ENCODE data around the gene MALL. TPM values are rescaled to one million over a fixed set of nuclear protein-coding genes. Genes with fewer than 3 reads are reported as not detected.

MALL gene
- total RNA-seq, 6 experiments from 2014 or later = 23.7 to 40.9 (median 28.5) TPM

DNA sequence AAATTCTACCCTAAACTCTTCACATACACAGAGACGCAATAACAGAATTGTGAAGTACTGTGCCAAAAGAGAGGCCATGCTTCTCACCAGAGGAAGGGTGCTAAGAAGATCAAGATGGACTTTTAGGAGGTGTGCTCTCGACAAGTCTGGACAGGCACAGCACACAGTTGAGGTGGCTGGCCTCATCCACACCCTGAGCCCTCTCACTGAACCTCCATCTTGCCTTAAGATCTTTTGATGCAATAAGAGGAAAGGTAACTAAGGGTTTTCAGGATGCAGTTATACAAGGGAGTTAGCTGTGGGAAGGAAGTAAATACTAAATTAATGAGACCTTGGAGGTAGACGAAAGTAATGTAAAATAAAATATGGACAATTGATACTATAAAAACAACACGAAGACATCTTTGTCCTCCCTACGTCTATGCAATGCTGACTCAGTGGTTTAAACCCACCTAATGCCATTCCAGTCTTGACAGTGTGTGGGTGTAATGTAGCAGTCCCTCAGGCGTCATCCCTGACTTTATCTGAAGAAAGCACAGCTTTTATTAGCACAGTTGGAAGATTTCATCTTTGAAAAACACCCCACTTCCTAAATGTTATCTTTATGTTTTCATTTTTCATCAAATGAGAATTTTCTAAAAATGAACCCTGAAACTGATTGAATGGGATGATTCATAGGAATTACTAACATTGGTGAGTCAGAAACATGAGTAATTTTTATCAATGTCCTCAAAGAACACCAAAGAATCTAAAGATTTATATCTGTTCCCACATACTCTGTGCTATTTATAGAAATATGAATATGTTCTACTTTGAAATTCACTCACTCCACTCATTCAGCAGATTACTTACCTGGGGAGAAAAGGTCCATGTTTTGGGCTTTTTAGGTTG is 34.0 kb upstream of the MALL start:
- Mint-ChIP-seq H3K27me3 (ENCODE audit: insufficient read depth) (no peaks in the 10 kb centered on the region; the same call in 1 of the 2 replicates), H3K27ac (peak overlapping the region; percentile 91), H3K9me3 (peaks cover 19% of the 10 kb centered on the region), H3K4me1 (ENCODE audit: low read depth) (peaks cover 57% of the 10 kb centered on the region), H3K4me3 (peak overlapping the region; percentile 48), H3K36me3 (ENCODE audit: low read depth) (peaks cover 33% of the 10 kb centered on the region)
- peak; percentile 81 for DNase-seq
- TF ChIP-seq, protein P1, sequence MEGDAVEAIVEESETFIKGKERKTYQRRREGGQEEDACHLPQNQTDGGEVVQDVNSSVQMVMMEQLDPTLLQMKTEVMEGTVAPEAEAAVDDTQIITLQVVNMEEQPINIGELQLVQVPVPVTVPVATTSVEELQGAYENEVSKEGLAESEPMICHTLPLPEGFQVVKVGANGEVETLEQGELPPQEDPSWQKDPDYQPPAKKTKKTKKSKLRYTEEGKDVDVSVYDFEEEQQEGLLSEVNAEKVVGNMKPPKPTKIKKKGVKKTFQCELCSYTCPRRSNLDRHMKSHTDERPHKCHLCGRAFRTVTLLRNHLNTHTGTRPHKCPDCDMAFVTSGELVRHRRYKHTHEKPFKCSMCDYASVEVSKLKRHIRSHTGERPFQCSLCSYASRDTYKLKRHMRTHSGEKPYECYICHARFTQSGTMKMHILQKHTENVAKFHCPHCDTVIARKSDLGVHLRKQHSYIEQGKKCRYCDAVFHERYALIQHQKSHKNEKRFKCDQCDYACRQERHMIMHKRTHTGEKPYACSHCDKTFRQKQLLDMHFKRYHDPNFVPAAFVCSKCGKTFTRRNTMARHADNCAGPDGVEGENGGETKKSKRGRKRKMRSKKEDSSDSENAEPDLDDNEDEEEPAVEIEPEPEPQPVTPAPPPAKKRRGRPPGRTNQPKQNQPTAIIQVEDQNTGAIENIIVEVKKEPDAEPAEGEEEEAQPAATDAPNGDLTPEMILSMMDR (IDR thresholded peaks at IDR 0.05) = no peak

DNA sequence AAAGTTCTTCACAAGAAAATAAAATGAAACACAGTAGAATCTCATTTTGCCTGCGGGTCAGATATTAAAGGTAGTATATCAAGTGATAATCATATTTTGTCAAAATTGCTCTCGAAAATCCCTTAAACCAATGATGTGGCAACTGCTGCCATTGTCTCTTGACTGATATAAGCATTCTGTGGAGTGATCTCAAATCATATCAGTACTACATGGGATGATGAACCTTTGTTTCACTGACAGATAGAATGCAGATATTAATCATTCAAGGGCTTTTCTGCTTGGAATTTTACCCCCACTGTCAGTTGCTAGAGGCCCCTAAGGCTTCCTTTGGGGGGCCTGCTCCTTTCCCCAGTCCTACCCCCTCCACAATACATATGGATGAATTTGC is 31.3 kb upstream of the MALL start:
- TF ChIP-seq, protein P1 (IDR thresholded peaks at IDR 0.05) = no peak
- H3K36me3 Mint-ChIP-seq (ENCODE audit: low read depth) = peaks cover 11% of the 10 kb centered on the region
- H3K27me3 Mint-ChIP-seq (ENCODE audit: insufficient read depth) = no peaks in the 10 kb centered on the region
- DNase-seq = no peak
- H3K4me3 Mint-ChIP-seq = no peak overlapping the region
- H3K27ac Mint-ChIP-seq = no peak overlapping the region
- peaks cover 38% of the 10 kb centered on the region for H3K4me1 Mint-ChIP-seq (ENCODE audit: low read depth)
- H3K9me3 Mint-ChIP-seq = peaks cover 4% of the 10 kb centered on the region; the same call in 1 of the 2 replicates

DNA sequence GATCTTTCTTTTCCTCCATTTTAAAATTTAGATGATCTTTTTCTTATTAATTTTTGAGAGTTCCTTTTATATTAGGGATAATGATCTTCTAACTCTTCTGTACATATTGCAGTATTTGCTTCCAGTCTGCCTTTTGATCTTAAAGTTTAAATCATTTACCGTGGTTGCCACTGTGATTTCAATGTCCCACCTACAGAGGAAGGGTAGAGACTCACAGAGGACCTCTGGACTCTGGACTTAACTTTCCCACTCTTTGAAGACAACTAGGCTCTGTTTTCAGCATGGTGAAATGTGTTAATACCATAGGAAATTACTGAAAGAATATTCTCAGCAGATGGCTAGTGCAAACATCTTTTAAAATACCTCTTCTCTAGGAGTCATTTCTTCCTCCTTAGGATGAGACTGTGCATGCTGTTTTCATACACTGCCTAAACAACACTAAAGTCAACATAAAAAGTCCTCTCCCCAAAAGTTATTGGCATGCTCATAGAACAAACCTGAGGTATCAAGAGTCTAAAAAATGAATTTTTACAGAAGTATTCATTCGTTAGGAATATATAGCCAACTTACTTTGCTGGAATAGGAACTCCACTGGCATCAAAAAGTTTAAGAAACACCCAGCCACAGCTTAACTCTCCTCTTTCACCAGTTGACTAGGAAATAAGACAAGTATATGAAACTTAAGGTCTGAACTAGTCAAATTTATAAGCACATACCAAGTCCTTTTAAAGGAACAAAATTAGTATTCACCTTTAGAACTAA is 30.7 kb upstream of the MALL start:
- H3K4me3 Mint-ChIP-seq = no peak overlapping the region
- peaks cover 11% of the 10 kb centered on the region for H3K36me3 Mint-ChIP-seq (ENCODE audit: low read depth)
- H3K27me3 Mint-ChIP-seq (ENCODE audit: insufficient read depth) = no peaks in the 10 kb centered on the region
- TF ChIP-seq, protein P1 (IDR thresholded peaks at IDR 0.05) = no peak
- H3K4me1 Mint-ChIP-seq (ENCODE audit: low read depth) = peaks cover 36% of the 10 kb centered on the region
- no peak for DNase-seq
- no peak overlapping the region for H3K27ac Mint-ChIP-seq
- peaks cover 4% of the 10 kb centered on the region; the same call in 1 of the 2 replicates for H3K9me3 Mint-ChIP-seq

DNA sequence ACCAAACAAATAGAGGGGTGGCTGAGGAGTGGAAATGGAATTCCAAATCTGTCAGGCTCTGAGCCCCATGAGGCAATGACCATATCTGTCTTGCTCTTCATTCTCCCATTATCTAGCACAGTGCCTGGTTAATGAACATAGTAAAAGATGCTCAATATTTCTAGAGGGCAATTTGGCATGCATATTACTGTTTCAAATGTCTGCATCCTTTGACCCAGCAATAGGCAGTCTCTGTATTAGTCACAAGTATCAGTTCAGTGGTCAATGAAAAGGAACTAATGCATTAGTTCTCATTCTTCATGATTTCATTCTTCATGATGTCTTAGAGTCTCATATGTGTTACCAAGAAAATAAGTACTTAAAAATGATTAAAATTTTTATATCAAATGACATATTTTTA is 28.4 kb upstream of the MALL start:
- Mint-ChIP-seq H3K4me1 (ENCODE audit: low read depth) (peaks cover 27% of the 10 kb centered on the region), H3K27ac (no peak overlapping the region), H3K4me3 (no peak overlapping the region), H3K36me3 (ENCODE audit: low read depth) (peaks cover 11% of the 10 kb centered on the region), H3K27me3 (ENCODE audit: insufficient read depth) (no peaks in the 10 kb centered on the region), H3K9me3 (peaks cover 4% of the 10 kb centered on the region; the same call in 1 of the 2 replicates)
- DNase-seq = no peak
- TF ChIP-seq, protein P1 (IDR thresholded peaks at IDR 0.05) = no peak

DNA sequence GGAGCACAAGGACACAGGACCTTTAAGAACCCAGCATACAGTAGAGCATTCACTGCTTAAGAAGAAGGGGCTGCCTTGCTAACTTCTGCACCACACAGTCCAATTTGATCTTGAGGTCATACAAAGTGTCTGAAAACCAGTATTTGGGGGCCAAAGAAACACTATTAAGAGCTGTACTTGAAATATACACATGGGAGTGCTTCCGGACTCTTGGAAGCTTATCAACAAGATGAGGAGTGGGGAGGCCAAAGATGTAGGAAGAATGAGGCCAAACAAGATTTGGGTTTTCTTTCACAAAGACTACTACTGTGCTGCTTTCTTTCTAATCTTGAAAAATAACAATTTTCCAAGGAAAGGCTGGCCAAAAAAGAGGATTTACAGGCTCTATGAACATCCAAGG is 24.8 kb upstream of the MALL start:
- no peak for DNase-seq
- TF ChIP-seq, protein P1 (IDR thresholded peaks at IDR 0.05) = no peak
- H3K27me3 Mint-ChIP-seq (ENCODE audit: insufficient read depth) = no peaks in the 10 kb centered on the region; the same call in 1 of the 2 replicates
- no peak overlapping the region for H3K27ac Mint-ChIP-seq
- H3K4me1 Mint-ChIP-seq (ENCODE audit: low read depth) = peaks cover 11% of the 10 kb centered on the region
- H3K4me3 Mint-ChIP-seq = no peak overlapping the region
- H3K36me3 Mint-ChIP-seq (ENCODE audit: low read depth) = no peaks in the 10 kb centered on the region
- no peaks in the 10 kb centered on the region for H3K9me3 Mint-ChIP-seq
